SK-N-SH (cell line): ENCODE results near the gene VWA3B. TPM values are rescaled to one million over a fixed set of nuclear protein-coding genes. Genes with fewer than 3 reads are reported as not detected.

ENCODE experiments used
- CTCF ChIA-PET: fragments of 300-600, 350-600 bp; formaldehyde crosslinking; extraction: SDS; loops from one replicate; lab custom pipeline; 2021; lab: Yijun Ruan, JAX
- POLR2A ChIA-PET: fragments of 350-600 bp; sonication (Branson Sonifier 250); formaldehyde crosslinking; extraction: SDS; loops from one replicate; lab custom pipeline; 2020; ENCODE audit warnings: antibody characterized with exemption, inconsistent platforms; lab: Yijun Ruan, JAX
- DNase-seq: peaks from one replicate; pipeline ENCODE4 v3.0.0; 2012
- H2AFZ ChIP-seq: fragments of 200-600 bp; sonication (generic); 2 replicates; pipeline ENCODE4 v1.8.1; 2016; ENCODE audit warnings: antibody characterized with exemption, mild to moderate bottlenecking, low read depth
- H3F3A ChIP-seq: fragments of 200-600 bp; sonication (generic); replicated peaks from 2 replicates; pipeline ENCODE3; 2016; ENCODE audit warnings: antibody characterized with exemption, mild to moderate bottlenecking; ENCODE audit not compliant: insufficient read depth
- H3K27ac ChIP-seq, 2 experiments: fragments of 200-500 bp in 1 of 2; fragments of 200-600 bp in 1 of 2; sonication (Bioruptor generic) in 1 of 2; sonication (generic), shearing (Covaris generic) in 1 of 2; 2 replicates each; pipeline versions ENCODE4 v1.5.1 to v1.6.1; 2014 to 2016; ENCODE audit warnings: low read depth in 2 of 2, inconsistent platforms in 1 of 2, low read length in 1 of 2, mild to moderate bottlenecking in 1 of 2, mixed read lengths in 1 of 2
- H3K27me3 ChIP-seq: fragments of 200-600 bp; sonication (generic), shearing (Covaris generic); 2 replicates; pipeline ENCODE4 v1.6.1; 2016; ENCODE audit warnings: mixed run types; ENCODE audit not compliant: insufficient read depth
- H3K36me3 ChIP-seq, 2 experiments: fragments of 200-500 bp in 1 of 2; fragments of 200-600 bp in 1 of 2; sonication (Bioruptor generic) in 1 of 2; sonication (generic) in 1 of 2; replicated peaks in 1 of 2; 2 replicates each; pipeline versions ENCODE3 to v1.5.1; 2014 to 2016; ENCODE audit warnings: low read length in 1 of 2, mild to moderate bottlenecking in 1 of 2; ENCODE audit not compliant: insufficient read depth in 2 of 2, control insufficient read depth in 1 of 2
- H3K4me1 ChIP-seq, 2 experiments: fragments of 200-500 bp in 1 of 2; fragments of 200-600 bp in 1 of 2; sonication (Bioruptor generic) in 1 of 2; sonication (generic), shearing (Covaris generic) in 1 of 2; 2 replicates each; pipeline versions ENCODE4 v1.5.1 to v1.6.1; 2014 to 2016; ENCODE audit warnings: low read depth in 1 of 2, low read length in 1 of 2, mixed run types in 1 of 2; ENCODE audit not compliant: insufficient read depth in 2 of 2, control insufficient read depth in 1 of 2
- H3K4me2 ChIP-seq: fragments of 200-600 bp; sonication (generic), shearing (Covaris generic); 2 replicates; pipeline ENCODE4 v1.6.1; 2017; ENCODE audit warnings: mixed run types
- H3K4me3 ChIP-seq, 2 experiments: fragments of 200-500 bp in 1 of 2; fragments of 200-600 bp in 1 of 2; sonication (Bioruptor generic) in 1 of 2; sonication (generic), shearing (Covaris generic) in 1 of 2; 2 replicates each; pipeline versions ENCODE4 v1.5.1 to v1.8.1; 2014 to 2016; ENCODE audit warnings: low read depth in 2 of 2, inconsistent platforms in 1 of 2, low read length in 1 of 2, mild to moderate bottlenecking in 1 of 2, mixed read lengths in 1 of 2, moderate library complexity in 1 of 2
- H3K79me2 ChIP-seq: fragments of 200-600 bp; sonication (generic); 2 replicates; pipeline ENCODE4 v1.8.1; 2017; ENCODE audit warnings: mild to moderate bottlenecking; ENCODE audit not compliant: insufficient read depth
- H3K9ac ChIP-seq: fragments of 200-600 bp; sonication (generic); 2 replicates; pipeline ENCODE4 v1.6.1; 2017; ENCODE audit warnings: mixed run types
- H3K9me2 ChIP-seq: fragments of 200-600 bp; sonication (generic); 2 replicates; pipeline ENCODE4 v1.6.1; 2017; ENCODE audit warnings: mixed run types
- H3K9me3 ChIP-seq: fragments of 200-600 bp; sonication (generic); 2 replicates; pipeline ENCODE4 v1.6.1; 2017; ENCODE audit warnings: mixed run types, mild to moderate bottlenecking, moderate library complexity
- H4K20me1 ChIP-seq: fragments of 200-600 bp; sonication (generic); 2 replicates; pipeline ENCODE4 v1.6.1; 2017; ENCODE audit warnings: mild to moderate bottlenecking, mixed run types; ENCODE audit not compliant: insufficient read depth
- CHD2 ChIP-seq: fragments of 150-350 bp; IDR thresholded peaks from 2 replicates; pipeline ENCODE4 v1.6.1; 2018; ENCODE audit warnings: low read length; ENCODE audit not compliant: partially characterized antibody
- EZH2phosphoT487 ChIP-seq: fragments of 200-600 bp; sonication (generic); IDR thresholded peaks from 2 replicates; pipeline ENCODE4 v1.6.1; 2017; ENCODE audit warnings: low read depth, mixed run types, mild to moderate bottlenecking, antibody characterized with exemption, moderate library complexity, borderline replicate concordance
- FOSL2 ChIP-seq: IDR thresholded peaks from 2 replicates; pipeline ENCODE4 v1.4.0; 2012; ENCODE audit warnings: low read depth, mild to moderate bottlenecking, moderate library complexity, borderline replicate concordance
- FOXJ3 ChIP-seq: sonication (generic); formaldehyde crosslinking; IDR thresholded peaks from 2 replicates; pipeline ENCODE4 v1.5.1; 2020; ENCODE audit warnings: mild to moderate bottlenecking, missing genetic modification reagents
- GATA2 ChIP-seq: sonication (generic); formaldehyde crosslinking; IDR thresholded peaks from 2 replicates; pipeline ENCODE4 v1.5.0; 2020; ENCODE audit warnings: mild to moderate bottlenecking, missing genetic modification reagents
- IRF3 ChIP-seq: fragments of 150-350 bp; IDR thresholded peaks from 2 replicates; pipeline ENCODE4 v1.6.1; 2016; ENCODE audit warnings: mild to moderate bottlenecking, low read depth, low read length
- MAX ChIP-seq: IDR thresholded peaks from 2 replicates; pipeline ENCODE4 v1.4.0; 2012; ENCODE audit warnings: low read depth
- RAD21 ChIP-seq: IDR thresholded peaks from 2 replicates; pipeline ENCODE4 v1.6.1; 2012; ENCODE audit warnings: mild to moderate bottlenecking, low read length
- REST ChIP-seq: IDR thresholded peaks from 2 replicates; pipeline ENCODE4 v1.6.1; 2012; ENCODE audit warnings: mild to moderate bottlenecking, low read depth, low read length, moderate library complexity
- RFX5 ChIP-seq: IDR thresholded peaks from 2 replicates; pipeline ENCODE4 v1.6.1; 2012; ENCODE audit warnings: mild to moderate bottlenecking, improper control_type of control experiment, low read length
- SIN3A ChIP-seq: IDR thresholded peaks from 2 replicates; pipeline ENCODE4 v1.6.1; 2012; ENCODE audit warnings: low read depth, mild to moderate bottlenecking, low read length, moderate library complexity, borderline replicate concordance
- SMC3 ChIP-seq: IDR thresholded peaks from 2 replicates; pipeline ENCODE4 v1.6.1; 2012; ENCODE audit warnings: low read depth, low read length, improper control_type of control experiment
- USF1 ChIP-seq: IDR thresholded peaks from 2 replicates; pipeline ENCODE4 v1.4.0; 2012; ENCODE audit warnings: low read depth, borderline replicate concordance
- YY1 ChIP-seq: IDR thresholded peaks from 2 replicates; pipeline ENCODE4 v1.4.0; 2012; ENCODE audit warnings: low read depth, mild to moderate bottlenecking
- WGBS: methylation state at CpG from one replicate; pipeline ENCODE4 v1.1.6; 2017; ENCODE audit warnings: low lambda C conversion rate; 5-methylcytosine and 5-hydroxymethylcytosine counted together
- polyA plus RNA-seq, 3 experiments: library from polyadenylated mRNA; depleted of rRNA; stranded (reverse); fragments of >200 nt; gene quantifications; 2 replicates each; pipeline ENCODE4 v1.2.3, GENCODE V29; 2012

Gene VWA3B
- polyA plus RNA-seq, 1 of the 3 experiments (the other 2 are of a cell fraction): not detected

- H3K9ac ChIP-seq: no peak overlapping the region
- no peak overlapping the region for H3K4me3 ChIP-seq
- WGBS: 27% methylated on average over 6 of the region's 6 CpGs
- DNase-seq: no peak
- no peaks in the 10 kb centered on the region for H3K36me3 ChIP-seq
- no peak overlapping the region for H3K27ac ChIP-seq
- no peaks in the 10 kb centered on the region for H3K9me3 ChIP-seq
- H3K79me2 ChIP-seq: no peaks in the 10 kb centered on the region
- no peaks in the 10 kb centered on the region for H3F3A ChIP-seq
- no peak overlapping the region for H2AFZ ChIP-seq
- H3K27me3 ChIP-seq: no peaks in the 10 kb centered on the region
- H3K4me1 ChIP-seq: no peaks in the 10 kb centered on the region
- TF ChIP-seq MAX: no peak
- no peak for TF ChIP-seq EZH2phosphoT487
- no peak for TF ChIP-seq RAD21
- no peak for TF ChIP-seq RFX5
- TF ChIP-seq CHD2: no peak
- TF ChIP-seq FOXJ3 (CRISPR knock-in tag): no peak
- no peak for TF ChIP-seq USF1
- TF ChIP-seq REST: no peak
- TF ChIP-seq GATA2: no peak
- no peak for TF ChIP-seq SIN3A
- TF ChIP-seq SMC3: no peak
- POLR2A ChIA-PET: no interaction called here
- no peaks in the 10 kb centered on the region for H4K20me1 ChIP-seq
- CTCF ChIA-PET: interaction anchor here (0.6 kb wide), 1 partner anchor 415 kb away, joined by 3 read pairs; no protein-coding TSS in a partner anchor
- H3K4me2 ChIP-seq: no peak overlapping the region
- no peaks in the 10 kb centered on the region for H3K9me2 ChIP-seq
Observed at GRCh38 chr2:98114643-98115330, 27.8 kb downstream of the VWA3B start.

- H3F3A ChIP-seq: no peaks in the 10 kb centered on the region
- no peaks in the 10 kb centered on the region for H4K20me1 ChIP-seq
- no peak for DNase-seq
- 68% methylated on average over 4 of the region's 4 CpGs for WGBS
- no peaks in the 10 kb centered on the region for H3K9me3 ChIP-seq
- ChIA-PET CTCF (interaction anchor here (0.6 to 1.3 kb wide), 3 partner anchors 13 to 311 kb away, joined by 3 to 4 read pairs (median 4); no protein-coding TSS in a partner anchor), POLR2A (no interaction called here)
- no peaks in the 10 kb centered on the region for H3K36me3 ChIP-seq
- H3K4me3 ChIP-seq: no peak overlapping the region
- H3K9me2 ChIP-seq: no peaks in the 10 kb centered on the region
- TF ChIP-seq RFX5 (no peak), YY1 (no peak), IRF3 (no peak), FOSL2 (no peak)
- no peak overlapping the region for H3K4me2 ChIP-seq
- H3K27me3 ChIP-seq: no peaks in the 10 kb centered on the region; the same call in 1 of the 2 replicates
- no peak overlapping the region for H3K27ac ChIP-seq
- H3K79me2 ChIP-seq: no peaks in the 10 kb centered on the region
- H2AFZ ChIP-seq: no peak overlapping the region
- H3K4me1 ChIP-seq: no peaks in the 10 kb centered on the region
- H3K9ac ChIP-seq: no peak overlapping the region
Observed at GRCh38 chr2:98118161-98118560, 31.2 kb downstream of the VWA3B start.
